Embryonic facial prominence (tissue), 1 donor: ENCODE data around the gene NGF.
"Not testable (repeated sequence)": the region's sequence is repeated elsewhere in the genome, so short reads cannot be mapped to it uniquely, and the experiment has no call there.

Experiments used
- DNase-seq: peaks from one replicate; pipeline ENCODE4 v3.0.0-alpha.2; 2016; ENCODE audit errors: extremely low spot score

The NGF gene

GRCh38 chr1:115337633-115338456 lies at the start of gene NGF:
Gene NGF (minus strand): TSS chr1:115338249. CDS start chr1:115286795, 51,454 bp downstream.
- DNase-seq: peak; percentile 55

- not testable (repeated sequence) for DNase-seq
Observed at GRCh38 chr1:115383455-115383854, 45.4 kb upstream of the NGF start.

- DNase-seq: no peak
Observed at GRCh38 chr1:115379943-115380342, 41.9 kb upstream of the NGF start.

- no peak for DNase-seq
Observed at GRCh38 chr1:115377411-115377810, 39.4 kb upstream of the NGF start.

- no peak for DNase-seq
Observed at GRCh38 chr1:115374598-115374997, 36.5 kb upstream of the NGF start.

- DNase-seq: no peak
Observed at GRCh38 chr1:115373305-115373704, 35.3 kb upstream of the NGF start.

- DNase-seq: no peak
Observed at GRCh38 chr1:115365738-115366137, 27.7 kb upstream of the NGF start.

- DNase-seq: no peak
Observed at GRCh38 chr1:115364780-115365155, 26.7 kb upstream of the NGF start.

- DNase-seq: peak; percentile 10
Observed at GRCh38 chr1:115364046-115364779, 26.2 kb upstream of the NGF start.

- DNase-seq: no peak
Observed at GRCh38 chr1:115363171-115363570, 25.1 kb upstream of the NGF start.

- not testable (repeated sequence) for DNase-seq
Observed at GRCh38 chr1:115360505-115361129, 22.6 kb upstream of the NGF start.

GRCh38 chr1:115359787-115360452 lies 21.9 kb upstream of the NGF start:
- not testable (repeated sequence) for DNase-seq

GRCh38 chr1:115356356-115356755 lies 18.3 kb upstream of the NGF start:
- no peak for DNase-seq

GRCh38 chr1:115355069-115355468 lies 17.0 kb upstream of the NGF start:
- no peak for DNase-seq

GRCh38 chr1:115351143-115351542 lies 13.1 kb upstream of the NGF start:
- DNase-seq: no peak

- no peak for DNase-seq
Observed at GRCh38 chr1:115348636-115349035, 10.6 kb upstream of the NGF start.

- DNase-seq: no peak
Observed at GRCh38 chr1:115347282-115347681, 9.2 kb upstream of the NGF start.

- DNase-seq: no peak
Observed at GRCh38 chr1:115343200-115343737, 5.2 kb upstream of the NGF start.

- DNase-seq: no peak
Observed at GRCh38 chr1:115341948-115342347, 3.9 kb upstream of the NGF start.

- no peak for DNase-seq
Observed at GRCh38 chr1:115340879-115341278, 2.8 kb upstream of the NGF start.

GRCh38 chr1:115338457-115338820 lies 390 bp upstream of the NGF start:
- no peak for DNase-seq

- no peak for DNase-seq
Observed at GRCh38 chr1:115337276-115337632, 795 bp downstream of the NGF start.
